Endothelial cell (in vitro differentiated cells): ENCODE results near the gene GHRL. TPM values are rescaled to one million over a fixed set of nuclear protein-coding genes. Genes with fewer than 3 reads are reported as not detected.
"Not testable (repeated sequence)": the region's sequence is repeated elsewhere in the genome, so short reads cannot be mapped to it uniquely, and the experiment has no call there.

Experiments used
- DNase-seq: peaks from one replicate; pipeline ENCODE4 v3.0.0; 2021; ENCODE audit warnings: low spot score
- H3K27ac Mint-ChIP-seq: one replicate; pipeline ENCODE4 v1.8.0; 2021; ENCODE audit warnings: mixed read lengths, inconsistent platforms; ENCODE audit not compliant: unreplicated experiment
- H3K27me3 Mint-ChIP-seq: one replicate; pipeline ENCODE4 v1.8.0; 2021; ENCODE audit warnings: mild to moderate bottlenecking, moderate library complexity, mixed read lengths, inconsistent platforms; ENCODE audit not compliant: unreplicated experiment
- H3K36me3 Mint-ChIP-seq: one replicate; pipeline ENCODE4 v1.8.0; 2021; ENCODE audit warnings: mild to moderate bottlenecking, low read depth, mixed read lengths, inconsistent platforms; ENCODE audit not compliant: unreplicated experiment
- H3K4me1 Mint-ChIP-seq: one replicate; pipeline ENCODE4 v1.8.0; 2021; ENCODE audit warnings: mild to moderate bottlenecking, mixed read lengths, inconsistent platforms; ENCODE audit not compliant: unreplicated experiment
- H3K4me3 Mint-ChIP-seq: one replicate; pipeline ENCODE4 v1.8.0; 2021; ENCODE audit warnings: mild to moderate bottlenecking, mixed read lengths, inconsistent platforms; ENCODE audit not compliant: unreplicated experiment
- H3K9me3 Mint-ChIP-seq: one replicate; pipeline ENCODE4 v1.8.0; 2021; ENCODE audit warnings: mixed read lengths, inconsistent platforms; ENCODE audit not compliant: unreplicated experiment
- CTCF ChIP-seq: fragments of 200-600 bp; sonication (generic); IDR thresholded peaks from one replicate; pipeline ENCODE4 v1.5.0; 2021; ENCODE audit warnings: antibody characterized with exemption; ENCODE audit not compliant: unreplicated experiment
- total RNA-seq: library from RNA; stranded (reverse); fragmentation: NEBNext Ultra II Directional; extraction: Animal tissue kit (Norgen Biotek cat#: 25700); gene quantifications from one replicate; pipeline ENCODE4 v1.2.1, GENCODE V29; 2021; ENCODE audit not compliant: unreplicated experiment

GHRL gene
- total RNA-seq, 1 donor from 2014 or later = 0.62 TPM

- H3K9me3 Mint-ChIP-seq = no peaks in the 10 kb centered on the region
- no peak for TF ChIP-seq CTCF
- no peak overlapping the region for H3K27ac Mint-ChIP-seq
- H3K4me1 Mint-ChIP-seq = peaks cover 6% of the 10 kb centered on the region
- peaks cover 20% of the 10 kb centered on the region for H3K36me3 Mint-ChIP-seq
- no peak for DNase-seq
- H3K27me3 Mint-ChIP-seq = peaks cover 2% of the 10 kb centered on the region
- no peak overlapping the region for H3K4me3 Mint-ChIP-seq
Observed at GRCh38 chr3:10273702-10274305, 18.9 kb downstream of the GHRL start.

- H3K27me3 Mint-ChIP-seq = peaks cover 2% of the 10 kb centered on the region
- peak overlapping the region; percentile 3 for H3K4me3 Mint-ChIP-seq
- H3K36me3 Mint-ChIP-seq = peaks cover 20% of the 10 kb centered on the region
- peaks cover 6% of the 10 kb centered on the region for H3K4me1 Mint-ChIP-seq
- DNase-seq = no peak
- no peaks in the 10 kb centered on the region for H3K9me3 Mint-ChIP-seq
- no peak overlapping the region for H3K27ac Mint-ChIP-seq
- TF ChIP-seq CTCF = no peak
Observed at GRCh38 chr3:10272977-10273376, 19.8 kb downstream of the GHRL start.

GRCh38 chr3:10272476-10272875, 20.3 kb downstream of the GHRL start:
- H3K36me3 Mint-ChIP-seq = peaks cover 17% of the 10 kb centered on the region
- H3K27ac Mint-ChIP-seq, H3K4me3 Mint-ChIP-seq, DNase-seq, H3K9me3 Mint-ChIP-seq, H3K27me3 Mint-ChIP-seq, H3K4me1 Mint-ChIP-seq: not testable (repeated sequence)

GRCh38 chr3:10269443-10269842, 23.3 kb downstream of the GHRL start:
- Mint-ChIP-seq H3K27me3 (no peaks in the 10 kb centered on the region), H3K36me3 (peaks cover 15% of the 10 kb centered on the region)
- no peak for TF ChIP-seq CTCF

GRCh38 chr3:10268930-10269329, 23.8 kb downstream of the GHRL start:
- no peak for TF ChIP-seq CTCF
- H3K4me1 Mint-ChIP-seq = peaks cover 11% of the 10 kb centered on the region
- peaks cover 15% of the 10 kb centered on the region for H3K36me3 Mint-ChIP-seq
- H3K27ac Mint-ChIP-seq = no peak overlapping the region
- no peaks in the 10 kb centered on the region for H3K9me3 Mint-ChIP-seq
- H3K27me3 Mint-ChIP-seq = no peaks in the 10 kb centered on the region
- no peak overlapping the region for H3K4me3 Mint-ChIP-seq
- DNase-seq = no peak

More at GRCh38 chr3:10269443-10269842, 23.3 kb downstream of the GHRL start:
- Mint-ChIP-seq H3K4me3 (no peak overlapping the region), H3K4me1 (peaks cover 6% of the 10 kb centered on the region), H3K27ac (no peak overlapping the region), H3K9me3 (no peaks in the 10 kb centered on the region)
- DNase-seq = no peak
